GF-D8 (cell line): ENCODE measurements around the gene THAP4.
"Not testable (repeated sequence)": the region's sequence is repeated elsewhere in the genome, so short reads cannot be mapped to it uniquely, and the experiment has no call there.

Source experiments
- DNase-seq: peaks from one replicate; lab custom pipeline; 2025; lab: John Stamatoyannopoulos, UW

THAP4 gene

GRCh38 chr2:241582806-241583205 lies 54.2 kb downstream of the THAP4 start:
- DNase-seq: no peak

GRCh38 chr2:241582328-241582727 lies 54.6 kb downstream of the THAP4 start:
- no peak for DNase-seq

GRCh38 chr2:241579281-241579680 lies 57.7 kb downstream of the THAP4 start:
- no peak for DNase-seq

- DNase-seq: no peak
Observed at GRCh38 chr2:241577413-241578122, 59.4 kb downstream of the THAP4 start.

GRCh38 chr2:241576293-241576654 lies 60.7 kb downstream of the THAP4 start:
- no peak for DNase-seq

- DNase-seq: no peak
Observed at GRCh38 chr2:241575624-241576292, 61.2 kb downstream of the THAP4 start.

GRCh38 chr2:241574911-241575623 lies 61.9 kb downstream of the THAP4 start:
- DNase-seq: no peak

- no peak for DNase-seq
Observed at GRCh38 chr2:241573741-241574140, 63.2 kb downstream of the THAP4 start.

- not testable (repeated sequence) for DNase-seq
Observed at GRCh38 chr2:241572915-241573651, 63.9 kb downstream of the THAP4 start.

- no peak for DNase-seq
Observed at GRCh38 chr2:241571821-241572620, 64.9 kb downstream of the THAP4 start.

- no peak for DNase-seq
Observed at GRCh38 chr2:241570961-241571581, 65.9 kb downstream of the THAP4 start.

GRCh38 chr2:241569831-241570281 lies 67.1 kb downstream of the THAP4 start:
- DNase-seq: no peak

- DNase-seq: no peak
Observed at GRCh38 chr2:241568726-241569125, 68.2 kb downstream of the THAP4 start.

- no peak for DNase-seq
Observed at GRCh38 chr2:241567776-241568175, 69.2 kb downstream of the THAP4 start.

GRCh38 chr2:241567266-241567665 lies 69.7 kb downstream of the THAP4 start:
- DNase-seq: not testable (repeated sequence)

GRCh38 chr2:241566468-241566867 lies 70.5 kb downstream of the THAP4 start:
- DNase-seq: no peak

GRCh38 chr2:241566021-241566420 lies 70.9 kb downstream of the THAP4 start:
- DNase-seq: not testable (repeated sequence)

- DNase-seq: no peak
Observed at GRCh38 chr2:241565411-241565810, 71.5 kb downstream of the THAP4 start.

GRCh38 chr2:241564596-241565410 lies 72.2 kb downstream of the THAP4 start:
- DNase-seq: no peak

- DNase-seq: no peak
Observed at GRCh38 chr2:241563981-241564595, 72.9 kb downstream of the THAP4 start.
